NCI-H524 (cell line): Measurements from ENCODE around the gene TRIM41.
"Not testable (repeated sequence)": the region's sequence is repeated elsewhere in the genome, so short reads cannot be mapped to it uniquely, and the experiment has no call there.

Source experiments
- DNase-seq, 2 experiments: peaks; one replicate each; lab custom pipeline; 2025; lab: John Stamatoyannopoulos, UW

TRIM41 gene

GRCh38 chr5:181223058-181223728, at the start of gene TRIM41:
TRIM41 (plus strand) TSS chr5:181223281; CDS start chr5:181224000, 719 bp downstream.
- DNase-seq = no peak

DNA sequence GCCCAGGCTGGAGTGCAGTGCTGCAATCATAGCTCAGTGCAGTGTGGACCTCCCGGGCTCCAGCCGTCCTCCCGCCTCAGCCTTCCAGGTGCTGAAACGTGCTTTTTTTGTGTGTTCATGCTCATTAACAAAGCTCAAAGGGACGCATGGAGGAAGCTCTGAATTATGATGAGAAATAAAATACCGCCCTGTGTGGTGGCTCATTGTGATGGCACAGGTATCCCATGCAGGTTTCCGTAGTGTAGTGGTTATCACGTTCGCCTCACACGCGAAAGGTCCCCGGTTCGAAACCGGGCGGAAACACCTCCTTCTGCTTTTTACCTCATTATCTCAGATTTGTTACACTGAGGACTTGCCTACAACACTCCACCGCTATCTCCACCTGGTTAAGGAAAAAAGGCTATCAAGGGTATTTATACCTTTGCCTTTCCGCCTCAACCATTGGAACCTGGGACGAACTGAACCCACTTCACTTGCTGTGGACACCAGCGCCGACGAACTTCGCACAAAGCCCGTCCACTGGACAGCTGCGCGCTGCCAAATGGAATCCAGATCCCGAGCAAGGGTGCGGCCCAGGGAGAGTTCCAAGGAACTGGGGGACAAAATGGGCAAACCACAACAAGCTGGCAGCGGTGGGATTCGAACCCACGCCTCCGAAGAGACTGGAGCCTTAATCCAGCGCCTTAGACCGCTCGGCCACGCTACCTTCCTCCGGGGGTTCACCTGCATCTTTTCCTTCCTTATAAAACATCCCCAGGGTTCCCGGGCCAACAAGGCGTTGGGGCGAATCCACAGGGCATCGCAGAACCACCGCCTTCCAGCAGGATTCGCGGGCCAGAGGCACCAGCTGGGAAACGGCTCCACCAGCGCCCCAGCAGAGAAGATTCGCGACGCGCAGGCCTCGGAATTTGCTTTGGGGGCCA, 49.4 kb upstream of the TRIM41 start:
- no peak for DNase-seq

GRCh38 chr5:181176254-181176952, 46.7 kb upstream of the TRIM41 start:
- DNase-seq = no peak

DNA sequence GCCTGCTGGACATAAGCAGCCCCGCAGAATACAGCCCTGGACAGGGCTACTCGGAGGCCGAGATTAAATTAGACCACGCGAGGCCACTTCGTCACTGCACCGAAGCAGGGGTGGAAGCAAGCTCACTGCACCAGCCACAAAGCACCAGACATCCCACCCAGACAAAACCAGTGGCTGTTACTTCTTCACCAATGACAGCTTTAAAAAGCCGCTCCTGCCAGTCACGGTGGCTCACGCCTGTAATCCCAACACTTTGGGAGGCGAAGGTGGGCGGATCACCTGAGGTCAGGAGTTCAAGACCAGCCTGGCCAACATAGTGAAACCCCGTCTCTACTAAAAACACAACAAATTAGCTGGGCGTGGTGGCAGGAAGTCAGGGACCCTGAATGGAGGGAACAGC, 45.5 kb upstream of the TRIM41 start:
- DNase-seq = not testable (repeated sequence)

- no peak for DNase-seq
These were observed 41.2 kb upstream of the TRIM41 start for GRCh38 chr5:181181650-181182565.

GRCh38 chr5:181182651-181183050, 40.4 kb upstream of the TRIM41 start:
- no peak for DNase-seq

DNA sequence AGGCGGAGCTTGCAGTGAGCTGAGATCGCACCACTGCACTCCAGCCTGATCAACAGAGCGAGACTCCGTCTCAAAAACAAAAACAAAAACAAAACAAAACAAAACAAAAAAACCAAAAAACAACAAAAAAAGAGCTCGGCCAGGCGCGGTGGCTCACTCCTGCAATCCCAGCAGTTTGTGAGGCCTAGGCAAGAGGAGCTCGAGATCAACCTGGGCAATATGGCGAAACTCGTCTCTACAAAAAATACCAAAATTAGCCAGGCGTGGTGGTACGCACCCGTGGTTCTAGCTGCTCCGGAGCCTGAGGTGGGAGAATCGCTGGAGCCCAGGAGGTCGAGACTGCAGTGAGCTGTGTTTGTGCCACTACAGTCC, 38.2 kb upstream of the TRIM41 start:
- DNase-seq = no peak

GRCh38 chr5:181185560-181185959, 37.5 kb upstream of the TRIM41 start:
- no peak for DNase-seq

- DNase-seq = no peak
These were observed 37.1 kb upstream of the TRIM41 start for GRCh38 chr5:181186022-181186421.

- DNase-seq = no peak
These were observed 36.0 kb upstream of the TRIM41 start for GRCh38 chr5:181186986-181187499.

DNA sequence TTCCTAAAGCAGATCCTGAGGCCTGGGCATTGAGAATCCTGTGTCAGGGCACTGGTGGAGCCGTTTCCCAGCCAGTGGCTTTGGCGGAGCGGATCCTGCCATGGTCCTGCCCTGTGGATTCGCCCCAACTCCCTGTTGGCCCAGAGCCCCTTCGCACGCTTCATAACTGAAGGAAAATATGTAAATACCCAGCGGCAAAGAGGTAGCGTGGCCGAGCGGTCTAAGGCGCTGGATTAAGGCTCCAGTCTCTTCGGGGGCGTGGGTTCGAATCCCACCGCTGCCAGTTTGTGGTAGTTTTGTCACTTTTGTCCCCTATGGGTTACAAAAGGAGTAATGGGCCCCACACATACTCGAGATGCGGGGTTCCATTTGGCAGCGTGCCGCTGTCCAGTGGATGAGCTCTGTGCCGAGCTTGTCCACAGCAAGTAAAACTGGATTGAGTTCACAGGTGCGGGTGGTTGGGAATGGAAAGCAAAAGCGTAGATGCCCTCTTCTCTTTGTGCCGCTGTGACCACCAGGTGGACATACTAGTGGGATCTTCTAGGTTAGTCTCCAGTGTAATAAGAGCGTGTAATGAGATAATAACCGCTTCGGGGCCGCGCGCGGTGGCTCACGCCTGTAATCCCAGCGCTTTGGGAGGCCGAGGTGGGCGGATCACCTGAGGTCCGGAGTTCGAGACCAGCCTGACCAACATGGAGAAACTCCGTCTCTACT, 35.4 kb upstream of the TRIM41 start:
- no peak for DNase-seq

GRCh38 chr5:181188700-181189362, 34.2 kb upstream of the TRIM41 start:
- DNase-seq = no peak

DNA sequence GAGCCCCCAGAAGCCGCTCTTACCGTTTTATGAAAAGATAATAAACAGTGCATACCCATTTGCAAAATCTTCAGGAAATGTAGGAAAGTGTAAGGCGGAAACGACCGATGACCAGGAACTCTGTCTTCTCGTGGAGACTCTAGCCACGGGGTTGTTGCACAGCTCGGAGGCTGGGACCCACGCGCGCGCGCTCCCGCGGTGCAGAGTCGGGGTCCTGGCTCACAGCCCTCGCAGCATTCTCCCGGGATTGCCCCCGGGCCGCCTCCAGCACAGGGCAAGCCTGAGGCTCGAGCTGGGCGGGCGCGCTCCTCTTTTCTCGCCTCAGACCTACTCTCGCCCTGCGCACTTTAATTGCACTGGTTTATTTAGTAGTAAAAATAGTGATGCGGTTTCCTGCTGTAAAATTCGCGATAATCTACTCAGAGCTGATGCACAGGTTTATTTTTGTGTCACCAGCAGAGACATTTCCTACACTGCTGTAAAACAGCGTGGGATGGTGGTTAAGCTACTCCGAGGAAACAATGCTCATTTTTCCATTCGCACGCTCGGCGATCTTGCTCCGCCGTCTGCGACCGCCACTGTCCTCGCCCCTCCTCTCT, 33.6 kb upstream of the TRIM41 start:
- no peak for DNase-seq

DNA sequence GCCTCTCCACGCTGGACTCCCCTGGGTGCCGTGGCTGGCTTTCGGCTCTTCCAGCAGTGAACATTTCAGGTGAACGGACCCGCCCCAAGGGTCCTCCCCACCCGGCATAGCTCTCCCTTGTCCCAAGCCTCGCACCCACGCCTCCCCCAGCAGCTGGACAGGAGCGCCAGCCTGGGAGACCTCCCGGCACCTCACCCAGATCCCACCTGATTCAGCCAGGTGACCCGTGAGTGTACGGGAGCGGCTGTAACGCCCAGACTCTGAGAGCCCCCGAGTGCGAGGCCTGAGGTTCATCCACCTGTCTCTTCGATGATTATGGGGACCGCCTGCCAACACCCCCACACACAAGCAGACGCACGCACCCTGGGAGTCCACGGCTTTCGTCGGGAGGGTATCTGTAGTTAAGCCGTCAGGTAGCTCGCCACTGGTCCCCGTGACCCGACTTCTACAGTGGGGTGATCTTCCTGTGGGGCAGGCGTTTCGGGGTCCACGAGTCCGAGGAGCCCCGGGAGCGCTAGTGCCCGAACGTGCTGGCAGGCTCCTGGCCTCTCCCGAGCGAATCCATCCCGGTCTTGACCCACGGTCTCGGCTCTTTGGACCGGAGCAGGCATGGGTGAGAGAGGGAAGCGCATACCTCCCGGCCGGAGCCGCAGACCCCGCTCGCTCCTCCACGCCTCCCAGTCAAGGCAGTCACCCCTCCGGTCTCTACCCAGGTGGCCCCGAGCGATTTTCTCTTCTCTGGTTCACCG, 32.9 kb upstream of the TRIM41 start:
- no peak for DNase-seq

GRCh38 chr5:181190711-181191525, 32.2 kb upstream of the TRIM41 start:
- no peak for DNase-seq

- no peak for DNase-seq
These were observed 31.4 kb upstream of the TRIM41 start for GRCh38 chr5:181191526-181192336.

- no peak for DNase-seq
These were observed 30.6 kb upstream of the TRIM41 start for GRCh38 chr5:181192337-181193046.
